Daoy (cell line): ENCODE measurements around the gene MRPL33. TPM values are rescaled to one million over a fixed set of nuclear protein-coding genes. Genes with fewer than 3 reads are reported as not detected.
A peak's percentile ranks its signal among the peaks of the same experiment; 100 is the strongest.
"Not testable (repeated sequence)": the region's sequence is repeated elsewhere in the genome, so short reads cannot be mapped to it uniquely, and the experiment has no call there.

Experiments
- DNase-seq: peaks from one replicate; pipeline ENCODE4 v3.0.0-alpha.2; 2015; ENCODE audit warnings: low read depth
- total RNA-seq: library from RNA; depleted of rRNA; stranded (reverse); fragments of >200 nt; shearing (Covaris generic); gene quantifications from 2 replicates; pipeline ENCODE4 v1.2.3, GENCODE V29; 2014

MRPL33 gene
- total RNA-seq, 1 experiment from 2014 or later, result 175 TPM

GRCh38 chr2:27741673-27742072 lies 29.8 kb upstream of the MRPL33 start:
- DNase-seq, result no peak

DNA sequence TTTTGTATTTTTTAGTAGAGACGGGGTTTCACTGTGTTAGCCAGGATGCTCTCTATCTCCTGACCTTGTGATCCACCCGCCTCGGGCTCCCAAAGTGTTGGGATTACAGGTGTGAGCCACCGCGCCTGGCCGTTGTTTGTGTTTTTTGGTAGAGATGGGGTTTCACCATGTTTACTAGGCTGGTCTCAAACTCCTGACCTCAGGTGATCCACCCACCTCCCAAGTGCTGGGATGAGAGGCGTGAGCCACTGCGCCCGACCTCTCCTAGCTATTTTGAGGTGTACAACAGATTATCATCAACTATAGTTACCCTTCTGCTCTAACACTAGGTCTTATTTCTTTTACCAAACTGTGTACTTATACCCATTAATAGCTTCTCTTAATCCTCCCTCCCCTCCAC lies 28.9 kb upstream of the MRPL33 start:
- no peak for DNase-seq

- DNase-seq, result not testable (repeated sequence)
These were observed 26.0 kb upstream of the MRPL33 start for GRCh38 chr2:27745494-27745893.

- no peak for DNase-seq
These were observed 25.2 kb upstream of the MRPL33 start for GRCh38 chr2:27746325-27746724.

DNA sequence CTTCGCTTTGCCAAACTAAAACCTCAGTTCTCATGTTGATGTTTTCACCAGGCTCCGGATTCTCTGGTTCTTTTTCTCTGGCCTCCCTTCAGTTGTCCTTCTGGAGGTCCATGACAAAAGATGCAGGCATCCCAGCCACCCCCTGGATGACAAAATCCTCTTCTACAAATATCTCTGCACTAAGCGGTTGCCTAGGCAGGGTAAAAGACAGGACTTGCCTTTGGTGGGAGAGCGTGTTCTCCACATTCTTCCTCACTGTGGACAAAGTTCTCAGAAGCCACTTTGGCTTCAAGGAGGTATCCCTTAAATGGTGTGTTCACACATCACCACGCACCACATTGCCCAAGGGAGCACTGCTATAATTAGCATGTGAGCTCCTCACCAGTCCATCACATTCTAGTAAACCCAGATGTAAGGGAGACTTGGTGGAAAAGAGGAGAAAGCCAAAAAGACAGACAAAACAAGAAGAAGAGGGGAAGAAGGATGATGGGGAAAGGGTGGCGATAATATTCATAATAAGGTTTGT lies 23.6 kb upstream of the MRPL33 start:
- DNase-seq, result no peak

- not testable (repeated sequence) for DNase-seq
These were observed 22.5 kb upstream of the MRPL33 start for GRCh38 chr2:27748803-27749554.

DNA sequence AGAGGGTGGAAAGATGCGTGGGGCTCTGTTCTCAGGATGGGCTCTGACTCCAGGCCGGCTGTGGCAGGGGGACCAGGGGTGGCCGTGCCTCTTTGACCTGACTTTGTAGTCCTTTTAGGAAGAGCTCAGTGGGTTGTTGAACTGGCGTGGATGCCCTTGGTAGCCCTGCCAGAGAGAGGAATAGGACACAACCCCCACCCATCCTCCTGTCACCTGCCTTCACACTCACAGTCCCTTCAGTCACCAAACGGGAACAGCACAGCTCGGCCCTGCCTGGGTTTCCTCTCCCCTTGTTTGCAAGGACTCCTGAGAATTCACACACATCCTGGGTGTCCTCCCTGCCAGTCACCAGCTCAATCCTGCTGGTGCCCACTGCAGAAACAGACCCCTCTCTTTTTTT lies 20.1 kb upstream of the MRPL33 start:
- no peak for DNase-seq

- DNase-seq, result no peak
These were observed 18.8 kb upstream of the MRPL33 start for GRCh38 chr2:27752551-27753237.

GRCh38 chr2:27754138-27754588 lies 17.4 kb upstream of the MRPL33 start:
- peak; percentile 88 for DNase-seq

DNA sequence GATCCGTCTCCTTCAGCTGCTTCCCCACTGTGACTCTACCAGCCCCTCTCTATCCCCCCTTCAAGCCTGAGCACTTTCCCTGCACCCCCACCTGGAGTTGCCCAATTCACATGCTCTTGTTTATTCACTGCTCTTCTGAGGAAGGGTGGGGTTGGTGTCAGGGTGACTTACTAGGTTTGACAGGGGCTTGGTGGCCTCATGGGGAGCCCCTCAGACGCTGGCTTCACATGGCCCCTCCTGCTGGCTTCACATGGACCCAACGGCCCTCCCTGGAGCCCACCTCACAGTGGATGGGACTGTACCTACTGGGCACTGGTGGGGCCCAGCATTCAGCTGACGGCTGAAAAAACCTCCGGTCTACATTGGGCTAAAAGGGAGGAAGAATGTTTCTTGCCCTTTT lies 16.7 kb upstream of the MRPL33 start:
- DNase-seq, result no peak

DNA sequence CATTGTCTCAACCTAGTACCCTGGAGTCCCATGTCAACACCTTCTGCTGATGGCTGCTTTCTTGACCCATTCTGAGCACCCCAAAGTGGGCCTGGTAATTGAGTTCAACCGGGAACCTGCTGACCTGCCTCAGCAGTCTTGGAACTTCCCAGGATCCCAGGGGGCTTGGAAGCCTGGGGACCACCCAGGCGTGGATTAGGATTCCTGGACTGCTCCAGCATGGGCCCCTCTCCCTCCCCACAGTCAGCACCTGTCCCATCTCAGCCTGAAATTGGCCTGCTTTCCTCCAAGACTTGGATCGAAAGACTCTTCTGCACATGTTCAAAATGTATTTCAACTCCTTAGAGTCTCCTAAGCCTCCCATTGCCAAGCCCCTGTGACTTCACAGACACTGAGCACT lies 15.4 kb upstream of the MRPL33 start:
- no peak for DNase-seq

- DNase-seq, result no peak
These were observed 14.7 kb upstream of the MRPL33 start for GRCh38 chr2:27756544-27757498.

DNA sequence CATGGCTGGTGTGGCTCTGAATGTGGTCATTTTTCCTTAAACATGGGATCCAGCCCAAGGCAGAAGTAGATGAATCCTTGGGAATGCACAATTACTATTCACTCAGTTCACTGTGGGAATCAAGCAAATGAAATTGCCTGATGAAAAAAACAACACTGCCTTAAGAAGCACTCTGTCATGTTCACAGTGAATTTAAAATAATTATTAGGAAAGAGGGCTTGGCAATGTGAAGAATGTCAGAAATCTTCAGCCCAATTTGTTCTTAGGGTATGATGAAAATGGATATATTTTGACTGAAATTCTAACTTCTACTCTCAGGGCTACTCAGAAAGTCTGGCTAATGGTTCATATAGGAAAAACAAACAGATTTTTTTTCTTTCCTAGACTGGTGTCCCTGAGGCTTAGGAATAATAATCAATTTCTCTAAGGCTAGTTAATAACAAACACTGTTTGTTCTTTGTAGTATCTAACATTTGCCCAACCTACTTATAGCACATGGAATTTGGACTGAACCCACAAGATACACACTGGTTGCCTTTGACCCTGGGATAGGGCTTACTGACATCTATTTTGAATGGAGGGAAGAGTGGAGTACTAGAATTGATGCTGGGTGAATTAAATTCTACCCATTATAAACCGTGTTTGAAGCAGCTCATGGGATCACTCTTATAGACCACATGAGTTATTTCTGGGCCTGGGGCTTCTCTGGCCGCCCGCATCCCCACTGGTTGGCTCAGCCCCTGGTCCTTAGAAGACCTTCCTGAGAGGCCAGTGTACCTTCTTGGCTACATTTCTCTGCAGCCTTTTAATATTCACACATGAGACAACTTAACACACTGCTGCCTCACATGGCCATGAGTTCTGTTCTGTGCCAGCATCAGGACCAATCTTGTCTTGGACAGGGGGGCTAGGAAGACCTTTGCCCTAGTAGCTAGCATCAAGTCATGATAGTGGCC lies 8.3 kb upstream of the MRPL33 start:
- no peak for DNase-seq

- no peak for DNase-seq
These were observed 7.6 kb upstream of the MRPL33 start for GRCh38 chr2:27763907-27764267.

DNA sequence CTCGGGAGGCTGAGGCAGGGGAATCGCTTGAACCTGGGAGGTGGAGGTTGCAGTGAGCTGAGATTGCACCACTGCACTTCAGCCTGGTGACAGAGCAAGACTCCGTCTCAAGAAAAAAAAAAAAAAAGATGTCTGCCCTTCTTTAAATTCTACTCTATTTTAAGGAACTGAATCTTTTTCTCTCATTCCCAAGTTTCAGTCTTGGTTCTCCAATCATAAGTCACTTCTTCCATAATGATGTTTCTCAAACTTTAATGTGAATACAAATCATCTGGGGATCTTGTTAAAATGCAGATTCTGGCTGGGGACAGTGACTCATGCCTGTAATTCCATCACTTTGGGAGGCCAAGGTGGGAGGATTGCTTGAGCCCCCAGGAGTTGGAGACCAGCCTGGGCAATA lies 7.0 kb upstream of the MRPL33 start:
- DNase-seq, result not testable (repeated sequence)

- DNase-seq, result no peak
These were observed 5.8 kb upstream of the MRPL33 start for GRCh38 chr2:27765621-27766286.

- DNase-seq, result no peak
These were observed 5.2 kb upstream of the MRPL33 start for GRCh38 chr2:27766287-27766661.

GRCh38 chr2:27771202-27771547 lies 344 bp upstream of the MRPL33 start:
- no peak for DNase-seq

- no peak for DNase-seq
These were observed 1.3 kb downstream of the MRPL33 start for GRCh38 chr2:27772804-27773203.

- DNase-seq, result no peak
These were observed 2.4 kb downstream of the MRPL33 start for GRCh38 chr2:27773959-27774358.
